HEK293 (cell line): Measurements from ENCODE around the gene FRAS1.

ENCODE experiments used
- CTCF ChIA-PET: fragments of 350-600 bp; formaldehyde crosslinking; extraction: SDS; loops from one replicate; lab custom pipeline; 2021; ENCODE audit warnings: antibody characterized with exemption; lab: Yijun Ruan, JAX
- POLR2A ChIA-PET: fragments of 300-600 bp; formaldehyde crosslinking; extraction: SDS; loops from one replicate; lab custom pipeline; 2020; ENCODE audit warnings: antibody characterized with exemption, inconsistent platforms; lab: Yijun Ruan, JAX
- H3K27ac ChIP-seq: fragments of 200-500 bp; sonication (Bioruptor generic); 2 replicates; pipeline ENCODE4 v1.5.1; 2014; ENCODE audit warnings: low read depth, low read length, control low read depth, inconsistent platforms; ENCODE audit errors: extremely low read depth
- H3K36me3 ChIP-seq, 2 experiments: fragments of 200-500 bp in 1 of 2; sonication (Bioruptor generic) in 1 of 2; 1 replicate in 1 of 2; 2 replicates in 1 of 2; pipeline ENCODE4 v1.5.1; 2014 to 2017; ENCODE audit warnings: inconsistent platforms in 2 of 2, low read length in 2 of 2; ENCODE audit not compliant: control insufficient read depth in 2 of 2, insufficient read depth in 1 of 2
- H3K4me1 ChIP-seq: fragments of 200-500 bp; sonication (Bioruptor generic); 2 replicates; pipeline ENCODE4 v1.5.1; 2014; ENCODE audit warnings: mild to moderate bottlenecking, low read length, inconsistent platforms; ENCODE audit not compliant: control insufficient read depth, insufficient read depth
- H3K4me3 ChIP-seq: 2 replicates; pipeline ENCODE4 v1.5.1; 2011; ENCODE audit warnings: low read depth, mild to moderate bottlenecking, control low read depth, low read length, moderate library complexity
- H3K9me3 ChIP-seq: fragments of 200-500 bp; sonication (Bioruptor generic); 2 replicates; pipeline ENCODE4 v1.5.1; 2014; ENCODE audit warnings: low read depth, low read length, inconsistent platforms; ENCODE audit not compliant: control insufficient read depth, insufficient read depth
- EGR2 ChIP-seq: fragments of 450-650 bp; formaldehyde crosslinking; IDR thresholded peaks from 2 replicates; pipeline ENCODE4 v1.5.1; 2016; ENCODE audit warnings: low read depth, missing biosample characterization, missing genetic modification characterization
- ELK4 ChIP-seq: IDR thresholded peaks from 2 replicates; pipeline ENCODE4 v1.6.1; 2011; ENCODE audit warnings: mild to moderate bottlenecking, low read depth, low read length, borderline replicate concordance
- GLIS2 ChIP-seq: fragments of 450-650 bp; formaldehyde crosslinking; IDR thresholded peaks from 2 replicates; pipeline ENCODE4 v1.5.1; 2016; ENCODE audit warnings: missing biosample characterization, missing genetic modification characterization
- HIC1 ChIP-seq: fragments of 450-650 bp; formaldehyde crosslinking; IDR thresholded peaks from 2 replicates; pipeline ENCODE4 v1.5.1; 2016; ENCODE audit warnings: missing biosample characterization, missing genetic modification characterization
- HOXA7 ChIP-seq: sonication (generic); formaldehyde crosslinking; IDR thresholded peaks from 2 replicates; pipeline ENCODE4 v1.8.1; 2022; ENCODE audit warnings: missing genetic modification reagents, borderline replicate concordance
- KLF10 ChIP-seq: fragments of 450-650 bp; IDR thresholded peaks from 2 replicates; pipeline ENCODE4 v1.5.1; 2018; ENCODE audit warnings: missing biosample characterization, mild to moderate bottlenecking, missing genetic modification characterization
- RBAK ChIP-seq: fragments of 450-650 bp; formaldehyde crosslinking; IDR thresholded peaks from 2 replicates; pipeline ENCODE4 v1.5.1; 2016; ENCODE audit warnings: missing biosample characterization, missing genetic modification characterization
- ZBTB1 ChIP-seq: fragments of 450-650 bp; formaldehyde crosslinking; IDR thresholded peaks from 2 replicates; pipeline ENCODE4 v1.5.1; 2016; ENCODE audit warnings: missing biosample characterization, missing genetic modification characterization
- ZBTB21 ChIP-seq: fragments of 450-650 bp; formaldehyde crosslinking; IDR thresholded peaks from 2 replicates; pipeline ENCODE4 v1.5.1; 2017; ENCODE audit warnings: missing biosample characterization, missing genetic modification characterization
- ZNF133 ChIP-seq: fragments of 450-650 bp; formaldehyde crosslinking; IDR thresholded peaks from 2 replicates; pipeline ENCODE4 v1.5.1; 2016; ENCODE audit warnings: missing biosample characterization, missing genetic modification characterization
- ZNF184 ChIP-seq: fragments of 450-650 bp; IDR thresholded peaks from 2 replicates; pipeline ENCODE4 v1.5.1; 2018; ENCODE audit warnings: missing biosample characterization, mild to moderate bottlenecking, missing genetic modification characterization
- ZNF202 ChIP-seq: fragments of 450-650 bp; formaldehyde crosslinking; IDR thresholded peaks from 2 replicates; pipeline ENCODE4 v1.5.1; 2016; ENCODE audit warnings: missing biosample characterization, missing genetic modification characterization, borderline replicate concordance
- ZNF211 ChIP-seq: fragments of 450-650 bp; formaldehyde crosslinking; IDR thresholded peaks from 2 replicates; pipeline ENCODE4 v1.5.1; 2016; ENCODE audit warnings: low read depth, missing biosample characterization, missing genetic modification characterization
- ZNF26 ChIP-seq: fragments of 450-650 bp; formaldehyde crosslinking; IDR thresholded peaks from 2 replicates; pipeline ENCODE4 v1.5.1; 2016; ENCODE audit warnings: missing biosample characterization, missing genetic modification characterization
- ZNF302 ChIP-seq: fragments of 450-650 bp; formaldehyde crosslinking; IDR thresholded peaks from 2 replicates; pipeline ENCODE4 v1.5.1; 2016; ENCODE audit warnings: missing biosample characterization, missing genetic modification characterization, low read depth
- ZNF473 ChIP-seq: fragments of 450-650 bp; formaldehyde crosslinking; IDR thresholded peaks from 2 replicates; pipeline ENCODE4 v1.5.1; 2017; ENCODE audit warnings: missing biosample characterization, missing genetic modification characterization
- ZNF514 ChIP-seq: fragments of 450-650 bp; formaldehyde crosslinking; IDR thresholded peaks from 2 replicates; pipeline ENCODE4 v1.5.1; 2016; ENCODE audit warnings: missing biosample characterization, missing genetic modification characterization
- ZNF555 ChIP-seq: fragments of 450-650 bp; formaldehyde crosslinking; conservative IDR thresholded peaks from 2 replicates; pipeline ENCODE4 v1.5.1; 2017; ENCODE audit warnings: missing biosample characterization, mild to moderate bottlenecking, missing genetic modification characterization, inconsistent platforms
- ZNF707 ChIP-seq: fragments of 450-650 bp; formaldehyde crosslinking; IDR thresholded peaks from 2 replicates; pipeline ENCODE4 v1.5.1; 2016; ENCODE audit warnings: missing biosample characterization, missing genetic modification characterization
- ZNF76 ChIP-seq: fragments of 450-650 bp; formaldehyde crosslinking; IDR thresholded peaks from 2 replicates; pipeline ENCODE4; 2016; ENCODE audit warnings: low read depth, missing biosample characterization, missing genetic modification characterization, borderline replicate concordance
- TF ChIP-seq, protein P1 (sequence below): fragments of 450-650 bp; formaldehyde crosslinking; IDR thresholded peaks from 2 replicates; pipeline ENCODE4 v1.5.1; 2016; ENCODE audit warnings: missing biosample characterization, missing genetic modification characterization
- TF ChIP-seq, protein P2 (sequence below): fragments of 450-650 bp; formaldehyde crosslinking; IDR thresholded peaks from 2 replicates; pipeline ENCODE4 v1.5.1; 2016; ENCODE audit warnings: missing biosample characterization, missing genetic modification characterization, low read depth
- TF ChIP-seq, protein P3 (sequence below): fragments of 450-650 bp; formaldehyde crosslinking; IDR thresholded peaks from 2 replicates; pipeline ENCODE4 v1.5.1; 2017; ENCODE audit warnings: missing biosample characterization, missing genetic modification characterization

FRAS1 gene

DNA sequence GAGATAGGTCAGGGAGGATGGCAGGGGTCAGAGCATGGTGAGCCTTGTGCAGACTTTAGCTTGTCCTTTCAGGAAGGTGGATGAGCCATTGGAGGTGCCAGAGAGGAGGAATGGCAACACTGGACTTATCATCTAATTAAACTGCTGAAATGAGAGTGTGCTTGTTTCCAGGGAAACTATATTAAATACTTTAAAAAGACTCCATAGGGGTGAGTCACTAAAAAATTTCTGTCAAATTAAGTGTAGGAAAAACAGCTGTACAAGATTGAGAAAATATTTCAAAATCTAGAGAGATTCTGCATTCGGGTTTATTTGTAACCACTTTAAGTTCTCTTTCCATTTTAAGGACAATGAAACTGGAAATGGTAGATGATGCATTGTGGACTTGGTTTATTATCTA, 11.4 kb downstream of the FRAS1 start:
- POLR2A ChIA-PET = no interaction called here
- no peak overlapping the region for H3K4me3 ChIP-seq
- CTCF ChIA-PET = interaction anchor here (0.5 kb wide), 1 partner anchor 101 kb away, joined by 3 read pairs; no protein-coding TSS in a partner anchor
- no peak for TF ChIP-seq ZNF202
- TF ChIP-seq ZBTB21 (tag by site-specific recombination) = no peak
- no peak for TF ChIP-seq ZNF76
- TF ChIP-seq ZNF302 (tag by site-specific recombination) = no peak
- no peak for TF ChIP-seq ZNF555 (tag by site-specific recombination)
- no peak for TF ChIP-seq ZNF514 (tag by site-specific recombination)
- H3K36me3 ChIP-seq = no peaks in the 10 kb centered on the region
- H3K9me3 ChIP-seq = no peaks in the 10 kb centered on the region
- no peak overlapping the region for H3K27ac ChIP-seq
- H3K4me1 ChIP-seq = 0 out of 2 replicates have a peak, but pooled peaks cover 2% of the 10 kb centered on the region

DNA sequence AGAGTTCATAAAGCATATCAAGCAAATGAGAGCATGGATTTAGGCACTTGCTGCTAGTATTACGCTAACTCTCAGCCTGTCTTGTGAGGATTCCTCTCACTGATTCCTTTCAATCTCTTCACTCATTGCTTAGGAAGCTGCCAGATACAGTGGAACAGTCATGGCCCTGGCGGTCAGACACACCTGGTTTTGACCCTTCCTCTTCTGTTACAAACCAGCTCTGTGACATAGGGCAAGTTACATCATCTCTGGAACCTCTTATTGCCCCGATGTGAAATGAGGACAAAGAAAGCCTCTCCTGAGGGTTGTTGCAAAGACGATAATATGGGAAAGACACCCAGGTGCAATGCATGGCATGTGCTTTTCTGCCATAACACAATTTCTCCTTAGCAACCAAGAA, 12.2 kb downstream of the FRAS1 start:
- Histone ChIP-seq H3K27ac (no peak overlapping the region), H3K36me3 (no peaks in the 10 kb centered on the region), H3K4me3 (no peak overlapping the region), H3K4me1 (0 out of 2 replicates have a peak, but pooled peaks cover 2% of the 10 kb centered on the region), H3K9me3 (no peaks in the 10 kb centered on the region)
- ChIA-PET POLR2A (no interaction called here), CTCF (no interaction called here)
- TF ChIP-seq, protein P1, sequence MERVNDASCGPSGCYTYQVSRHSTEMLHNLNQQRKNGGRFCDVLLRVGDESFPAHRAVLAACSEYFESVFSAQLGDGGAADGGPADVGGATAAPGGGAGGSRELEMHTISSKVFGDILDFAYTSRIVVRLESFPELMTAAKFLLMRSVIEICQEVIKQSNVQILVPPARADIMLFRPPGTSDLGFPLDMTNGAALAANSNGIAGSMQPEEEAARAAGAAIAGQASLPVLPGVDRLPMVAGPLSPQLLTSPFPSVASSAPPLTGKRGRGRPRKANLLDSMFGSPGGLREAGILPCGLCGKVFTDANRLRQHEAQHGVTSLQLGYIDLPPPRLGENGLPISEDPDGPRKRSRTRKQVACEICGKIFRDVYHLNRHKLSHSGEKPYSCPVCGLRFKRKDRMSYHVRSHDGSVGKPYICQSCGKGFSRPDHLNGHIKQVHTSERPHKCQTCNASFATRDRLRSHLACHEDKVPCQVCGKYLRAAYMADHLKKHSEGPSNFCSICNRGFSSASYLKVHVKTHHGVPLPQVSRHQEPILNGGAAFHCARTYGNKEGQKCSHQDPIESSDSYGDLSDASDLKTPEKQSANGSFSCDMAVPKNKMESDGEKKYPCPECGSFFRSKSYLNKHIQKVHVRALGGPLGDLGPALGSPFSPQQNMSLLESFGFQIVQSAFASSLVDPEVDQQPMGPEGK (tag by site-specific recombination) = no peak
- no peak for TF ChIP-seq ELK4
- no peak for TF ChIP-seq ZNF184 (tag by site-specific recombination)
- TF ChIP-seq ZBTB1 = no peak
- TF ChIP-seq ZNF133 = no peak
- TF ChIP-seq, protein P2, sequence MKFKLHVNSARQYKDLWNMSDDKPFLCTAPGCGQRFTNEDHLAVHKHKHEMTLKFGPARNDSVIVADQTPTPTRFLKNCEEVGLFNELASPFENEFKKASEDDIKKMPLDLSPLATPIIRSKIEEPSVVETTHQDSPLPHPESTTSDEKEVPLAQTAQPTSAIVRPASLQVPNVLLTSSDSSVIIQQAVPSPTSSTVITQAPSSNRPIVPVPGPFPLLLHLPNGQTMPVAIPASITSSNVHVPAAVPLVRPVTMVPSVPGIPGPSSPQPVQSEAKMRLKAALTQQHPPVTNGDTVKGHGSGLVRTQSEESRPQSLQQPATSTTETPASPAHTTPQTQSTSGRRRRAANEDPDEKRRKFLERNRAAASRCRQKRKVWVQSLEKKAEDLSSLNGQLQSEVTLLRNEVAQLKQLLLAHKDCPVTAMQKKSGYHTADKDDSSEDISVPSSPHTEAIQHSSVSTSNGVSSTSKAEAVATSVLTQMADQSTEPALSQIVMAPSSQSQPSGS (tag by site-specific recombination) = no peak
- no peak for TF ChIP-seq KLF10 (tag by site-specific recombination)

- Histone ChIP-seq H3K27ac (no peak overlapping the region), H3K4me3 (no peak overlapping the region), H3K9me3 (no peaks in the 10 kb centered on the region), H3K4me1 (no peaks in the 10 kb centered on the region), H3K36me3 (no peaks in the 10 kb centered on the region)
- CTCF ChIA-PET = no interaction called here
- POLR2A ChIA-PET = no interaction called here
- no peak for TF ChIP-seq RBAK (tag by site-specific recombination)
- no peak for TF ChIP-seq HOXA7
- no peak for TF ChIP-seq GLIS2 (tag by site-specific recombination)
- TF ChIP-seq, protein P3, sequence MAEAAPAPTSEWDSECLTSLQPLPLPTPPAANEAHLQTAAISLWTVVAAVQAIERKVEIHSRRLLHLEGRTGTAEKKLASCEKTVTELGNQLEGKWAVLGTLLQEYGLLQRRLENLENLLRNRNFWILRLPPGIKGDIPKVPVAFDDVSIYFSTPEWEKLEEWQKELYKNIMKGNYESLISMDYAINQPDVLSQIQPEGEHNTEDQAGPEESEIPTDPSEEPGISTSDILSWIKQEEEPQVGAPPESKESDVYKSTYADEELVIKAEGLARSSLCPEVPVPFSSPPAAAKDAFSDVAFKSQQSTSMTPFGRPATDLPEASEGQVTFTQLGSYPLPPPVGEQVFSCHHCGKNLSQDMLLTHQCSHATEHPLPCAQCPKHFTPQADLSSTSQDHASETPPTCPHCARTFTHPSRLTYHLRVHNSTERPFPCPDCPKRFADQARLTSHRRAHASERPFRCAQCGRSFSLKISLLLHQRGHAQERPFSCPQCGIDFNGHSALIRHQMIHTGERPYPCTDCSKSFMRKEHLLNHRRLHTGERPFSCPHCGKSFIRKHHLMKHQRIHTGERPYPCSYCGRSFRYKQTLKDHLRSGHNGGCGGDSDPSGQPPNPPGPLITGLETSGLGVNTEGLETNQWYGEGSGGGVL (tag by site-specific recombination) = no peak
- TF ChIP-seq ZNF473 (tag by site-specific recombination) = no peak
- TF ChIP-seq ZNF707 (tag by site-specific recombination) = no peak
- no peak for TF ChIP-seq HIC1
- TF ChIP-seq EGR2 (tag by site-specific recombination) = no peak
- no peak for TF ChIP-seq ZNF26 (tag by site-specific recombination)
- TF ChIP-seq ZNF211 = no peak
These were observed 12.7 kb downstream of the FRAS1 start for GRCh38 chr4:78069859-78070258.
